Regular cardiac myocyte (primary cell): ENCODE results near the gene ST8SIA2. TPM values are rescaled to one million over a fixed set of nuclear protein-coding genes. Genes with fewer than 3 reads are reported as not detected.

Experiments
- total RNA-seq: library from RNA; depleted of rRNA; stranded (reverse); fragments of >200 nt; gene quantifications from 2 replicates; pipeline ENCODE4 v1.2.3, GENCODE V29; 2014

The ST8SIA2 gene
- under 0.01 and 0.19 TPM in 2 replicates for total RNA-seq

GRCh38 chr15:92393071-92393979 is at the start of gene ST8SIA2:
ST8SIA2 (plus strand) TSS chr15:92393881; CDS start chr15:92394065, 184 bp downstream.

